HepG2 (cell line): ENCODE measurements around the gene SAPCD2. TPM values are rescaled to one million over a fixed set of nuclear protein-coding genes. Genes with fewer than 3 reads are reported as not detected.

Experiments
- AGO1 ChIP-seq: fragments of 200-400 bp; formaldehyde crosslinking; IDR thresholded peaks from 2 replicates; pipeline ENCODE4 v1.6.1; 2017; ENCODE audit warnings: mild to moderate bottlenecking, low read depth, low read length, moderate library complexity; ENCODE audit not compliant: poor library complexity, severe bottlenecking
- CENPX ChIP-seq: sonication (generic); formaldehyde crosslinking; IDR thresholded peaks from 2 replicates; pipeline ENCODE4 v1.9.0; 2021; ENCODE audit warnings: mild to moderate bottlenecking, missing genetic modification reagents, moderate library complexity
- GABPB1 ChIP-seq: IDR thresholded peaks from 2 replicates; pipeline ENCODE4 v1.6.1; 2016; ENCODE audit warnings: mild to moderate bottlenecking, missing genetic modification reagents, moderate library complexity, missing compliant biosample characterization
- JUN ChIP-seq: sonication (generic); formaldehyde crosslinking; IDR thresholded peaks from 2 replicates; pipeline ENCODE4 v1.4.0; 2020; ENCODE audit warnings: mild to moderate bottlenecking, missing genetic modification reagents
- MED1 ChIP-seq: sonication (generic); formaldehyde crosslinking; IDR thresholded peaks from 2 replicates; pipeline ENCODE4 v1.4.0; 2020; ENCODE audit warnings: missing genetic modification reagents
- SAFB2 ChIP-seq: sonication (generic); formaldehyde crosslinking; IDR thresholded peaks from 2 replicates; pipeline ENCODE4 v1.5.1; 2020; ENCODE audit warnings: missing genetic modification reagents, low read depth, mild to moderate bottlenecking, borderline replicate concordance
- SP1 ChIP-seq, 2 experiments: fragments of 450-650 bp in 1 of 2; sonication (generic) in 1 of 2; formaldehyde crosslinking in 1 of 2; IDR thresholded peaks; 2 replicates each; pipeline versions ENCODE4 v1.4.0 to v1.6.1; 2016 to 2020; ENCODE audit warnings: missing genetic modification reagents in 1 of 2
- TBL1XR1 ChIP-seq: fragments of 150-350 bp; IDR thresholded peaks from 2 replicates; pipeline ENCODE4 v1.6.1; 2014; ENCODE audit warnings: borderline replicate concordance, low read length; ENCODE audit not compliant: partially characterized antibody
- ZC3H4 ChIP-seq: sonication (generic); formaldehyde crosslinking; IDR thresholded peaks from 2 replicates; pipeline ENCODE4 v1.4.0; 2020; ENCODE audit warnings: missing genetic modification reagents, borderline replicate concordance
- ZFX ChIP-seq: sonication (generic); formaldehyde crosslinking; IDR thresholded peaks from 2 replicates; pipeline ENCODE4 v1.4.0; 2020; ENCODE audit warnings: mild to moderate bottlenecking, low read depth, missing genetic modification reagents, moderate library complexity
- ZNF160 ChIP-seq: sonication (generic); formaldehyde crosslinking; IDR thresholded peaks from 2 replicates; pipeline ENCODE4 v1.8.0; 2022; ENCODE audit warnings: mild to moderate bottlenecking, inconsistent platforms, missing genetic modification reagents
- ZNF670 ChIP-seq: sonication (generic); formaldehyde crosslinking; IDR thresholded peaks from 2 replicates; pipeline ENCODE4 v1.8.0; 2022; ENCODE audit warnings: mild to moderate bottlenecking, missing genetic modification reagents, borderline replicate concordance
- polyA plus RNA-seq, 8 experiments: library from polyadenylated mRNA; depleted of rRNA in 3 of 8; stranded (reverse) in 7 of 8; unstranded in 1 of 8; fragments of >200 nt; fragmentation: Illumina TruSeq in 4 of 8; extraction: Trizol in 4 of 8; gene quantifications; 2 replicates each; pipeline versions ENCODE4 v1.2.1 to v1.2.3, GENCODE V29; 2011 to 2016; ENCODE audit warnings: low read depth in 4 of 8, missing spikeins in 1 of 8, mixed read lengths in 1 of 8; ENCODE audit not compliant: insufficient read depth in 1 of 8
- total RNA-seq, 5 experiments: library from RNA; depleted of rRNA; stranded (reverse); fragments of >200 nt; fragmentation: Illumina TruSeq; extraction: Trizol; gene quantifications; 2 replicates each; pipeline ENCODE4 v1.2.3, GENCODE V29; 2016; ENCODE audit warnings: low read depth in 1 of 5
- TF ChIP-seq, protein P1 (sequence below): sonication (generic); formaldehyde crosslinking; IDR thresholded peaks from 2 replicates; pipeline ENCODE4 v1.5.1; 2020; ENCODE audit warnings: missing genetic modification reagents, mild to moderate bottlenecking, borderline replicate concordance
- TF ChIP-seq, protein P2 (sequence below): sonication (generic); formaldehyde crosslinking; IDR thresholded peaks from 2 replicates; pipeline ENCODE4 v1.4.0; 2020; ENCODE audit warnings: missing genetic modification reagents
- TF ChIP-seq, protein P3 (sequence below): sonication (generic); formaldehyde crosslinking; IDR thresholded peaks from 2 replicates; pipeline ENCODE4 v1.4.0; 2020; ENCODE audit warnings: low read depth, missing genetic modification reagents
- TF ChIP-seq, protein P4 (sequence below): sonication (generic); formaldehyde crosslinking; IDR thresholded peaks from 2 replicates; pipeline ENCODE4 v1.8.1; 2022; ENCODE audit warnings: low read depth, mild to moderate bottlenecking, missing genetic modification reagents
- TF ChIP-seq, protein P5 (sequence below): sonication (generic); formaldehyde crosslinking; IDR thresholded peaks from 2 replicates; pipeline ENCODE4 v1.5.0; 2020; ENCODE audit warnings: mild to moderate bottlenecking, missing genetic modification reagents

The SAPCD2 gene
- total and polyA plus RNA-seq, 2 of the 13 experiments (the other 11 are each of a cell fraction or from before 2014, with no cell fraction given) = 21.9 to 42.8 TPM

DNA sequence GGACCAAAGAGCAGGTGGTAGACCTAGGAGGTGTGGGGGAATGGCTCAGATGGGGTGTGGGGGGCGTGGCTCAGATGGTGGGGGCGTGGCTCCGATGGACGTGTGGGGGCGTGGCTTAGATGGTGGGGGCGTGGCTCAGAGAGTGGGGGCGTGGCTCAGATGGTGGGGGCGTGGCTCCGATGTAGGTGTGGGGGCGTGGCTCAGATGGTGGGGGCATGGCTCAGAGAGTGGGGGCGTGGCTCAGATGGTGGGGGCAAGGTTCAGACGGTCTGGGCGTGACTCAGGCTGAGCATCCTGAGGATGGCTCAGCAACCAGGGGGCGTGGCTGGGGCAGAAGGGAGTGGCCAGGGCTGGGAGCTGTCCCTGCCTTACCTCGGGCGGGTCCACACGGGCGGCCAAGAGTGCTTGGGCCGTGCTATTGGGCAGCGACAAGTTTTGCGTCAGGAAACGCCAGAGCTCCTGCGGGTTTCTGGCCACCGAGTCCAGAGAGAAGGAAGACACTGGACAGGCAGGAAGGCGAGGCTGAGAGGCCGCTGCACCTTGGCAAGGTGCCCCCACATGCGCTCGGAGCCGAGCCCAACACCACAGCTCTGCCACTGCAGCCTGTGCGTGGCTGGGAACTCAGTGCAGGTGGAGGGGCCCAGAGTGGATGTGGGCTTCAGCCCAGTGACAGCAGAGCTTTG is 48.2 kb downstream of the SAPCD2 start (continued):
- TF ChIP-seq, protein P1, sequence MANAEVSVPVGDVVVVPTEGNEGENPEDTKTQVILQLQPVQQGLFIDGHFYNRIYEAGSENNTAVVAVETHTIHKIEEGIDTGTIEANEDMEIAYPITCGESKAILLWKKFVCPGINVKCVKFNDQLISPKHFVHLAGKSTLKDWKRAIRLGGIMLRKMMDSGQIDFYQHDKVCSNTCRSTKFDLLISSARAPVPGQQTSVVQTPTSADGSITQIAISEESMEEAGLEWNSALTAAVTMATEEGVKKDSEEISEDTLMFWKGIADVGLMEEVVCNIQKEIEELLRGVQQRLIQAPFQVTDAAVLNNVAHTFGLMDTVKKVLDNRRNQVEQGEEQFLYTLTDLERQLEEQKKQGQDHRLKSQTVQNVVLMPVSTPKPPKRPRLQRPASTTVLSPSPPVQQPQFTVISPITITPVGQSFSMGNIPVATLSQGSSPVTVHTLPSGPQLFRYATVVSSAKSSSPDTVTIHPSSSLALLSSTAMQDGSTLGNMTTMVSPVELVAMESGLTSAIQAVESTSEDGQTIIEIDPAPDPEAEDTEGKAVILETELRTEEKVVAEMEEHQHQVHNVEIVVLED = no peak
- peak; percentile 6 for TF ChIP-seq AGO1
- TF ChIP-seq ZC3H4 (CRISPR knock-in tag) = no peak
- TF ChIP-seq ZNF160 (CRISPR knock-in tag) = no peak
- TF ChIP-seq, protein P2, sequence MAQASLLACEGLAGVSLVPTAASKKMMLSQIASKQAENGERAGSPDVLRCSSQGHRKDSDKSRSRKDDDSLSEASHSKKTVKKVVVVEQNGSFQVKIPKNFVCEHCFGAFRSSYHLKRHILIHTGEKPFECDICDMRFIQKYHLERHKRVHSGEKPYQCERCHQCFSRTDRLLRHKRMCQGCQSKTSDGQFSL (CRISPR knock-in tag) = no peak
- TF ChIP-seq, protein P3, sequence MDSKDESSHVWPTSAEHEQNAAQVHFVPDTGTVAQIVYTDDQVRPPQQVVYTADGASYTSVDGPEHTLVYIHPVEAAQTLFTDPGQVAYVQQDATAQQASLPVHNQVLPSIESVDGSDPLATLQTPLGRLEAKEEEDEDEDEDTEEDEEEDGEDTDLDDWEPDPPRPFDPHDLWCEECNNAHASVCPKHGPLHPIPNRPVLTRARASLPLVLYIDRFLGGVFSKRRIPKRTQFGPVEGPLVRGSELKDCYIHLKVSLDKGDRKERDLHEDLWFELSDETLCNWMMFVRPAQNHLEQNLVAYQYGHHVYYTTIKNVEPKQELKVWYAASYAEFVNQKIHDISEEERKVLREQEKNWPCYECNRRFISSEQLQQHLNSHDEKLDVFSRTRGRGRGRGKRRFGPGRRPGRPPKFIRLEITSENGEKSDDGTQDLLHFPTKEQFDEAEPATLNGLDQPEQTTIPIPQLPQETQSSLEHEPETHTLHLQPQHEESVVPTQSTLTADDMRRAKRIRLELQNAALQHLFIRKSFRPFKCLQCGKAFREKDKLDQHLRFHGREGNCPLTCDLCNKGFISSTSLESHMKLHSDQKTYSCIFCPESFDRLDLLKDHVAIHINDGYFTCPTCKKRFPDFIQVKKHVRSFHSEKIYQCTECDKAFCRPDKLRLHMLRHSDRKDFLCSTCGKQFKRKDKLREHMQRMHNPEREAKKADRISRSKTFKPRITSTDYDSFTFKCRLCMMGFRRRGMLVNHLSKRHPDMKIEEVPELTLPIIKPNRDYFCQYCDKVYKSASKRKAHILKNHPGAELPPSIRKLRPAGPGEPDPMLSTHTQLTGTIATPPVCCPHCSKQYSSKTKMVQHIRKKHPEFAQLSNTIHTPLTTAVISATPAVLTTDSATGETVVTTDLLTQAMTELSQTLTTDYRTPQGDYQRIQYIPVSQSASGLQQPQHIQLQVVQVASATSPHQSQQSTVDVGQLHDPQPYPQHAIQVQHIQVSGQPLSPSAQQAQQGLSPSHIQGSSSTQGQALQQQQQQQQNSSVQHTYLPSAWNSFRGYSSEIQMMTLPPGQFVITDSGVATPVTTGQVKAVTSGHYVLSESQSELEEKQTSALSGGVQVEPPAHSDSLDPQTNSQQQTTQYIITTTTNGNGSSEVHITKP (CRISPR knock-in tag) = no peak
- TF ChIP-seq SP1 (IDR thresholded peaks at IDR 0.05) = no peak
- TF ChIP-seq SP1 (CRISPR knock-in tag; IDR thresholded peaks at IDR 0.05) = peak; percentile 70
- TF ChIP-seq ZFX = peak; percentile 27; the same call in 1 of the 2 replicates
- peak; percentile 24; the same call in 1 of the 2 replicates for TF ChIP-seq GABPB1
- no peak for TF ChIP-seq SAFB2
- no peak for TF ChIP-seq ZNF670 (CRISPR knock-in tag)
- TF ChIP-seq, protein P4, sequence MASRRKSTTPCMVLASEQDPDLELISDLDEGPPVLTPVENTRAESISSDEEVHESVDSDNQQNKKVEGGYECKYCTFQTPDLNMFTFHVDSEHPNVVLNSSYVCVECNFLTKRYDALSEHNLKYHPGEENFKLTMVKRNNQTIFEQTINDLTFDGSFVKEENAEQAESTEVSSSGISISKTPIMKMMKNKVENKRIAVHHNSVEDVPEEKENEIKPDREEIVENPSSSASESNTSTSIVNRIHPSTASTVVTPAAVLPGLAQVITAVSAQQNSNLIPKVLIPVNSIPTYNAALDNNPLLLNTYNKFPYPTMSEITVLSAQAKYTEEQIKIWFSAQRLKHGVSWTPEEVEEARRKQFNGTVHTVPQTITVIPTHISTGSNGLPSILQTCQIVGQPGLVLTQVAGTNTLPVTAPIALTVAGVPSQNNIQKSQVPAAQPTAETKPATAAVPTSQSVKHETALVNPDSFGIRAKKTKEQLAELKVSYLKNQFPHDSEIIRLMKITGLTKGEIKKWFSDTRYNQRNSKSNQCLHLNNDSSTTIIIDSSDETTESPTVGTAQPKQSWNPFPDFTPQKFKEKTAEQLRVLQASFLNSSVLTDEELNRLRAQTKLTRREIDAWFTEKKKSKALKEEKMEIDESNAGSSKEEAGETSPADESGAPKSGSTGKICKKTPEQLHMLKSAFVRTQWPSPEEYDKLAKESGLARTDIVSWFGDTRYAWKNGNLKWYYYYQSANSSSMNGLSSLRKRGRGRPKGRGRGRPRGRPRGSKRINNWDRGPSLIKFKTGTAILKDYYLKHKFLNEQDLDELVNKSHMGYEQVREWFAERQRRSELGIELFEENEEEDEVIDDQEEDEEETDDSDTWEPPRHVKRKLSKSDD (CRISPR knock-in tag) = no peak
- peak; percentile 10; the same call in 1 of the 2 replicates for TF ChIP-seq MED1 (CRISPR knock-in tag)
- no peak for TF ChIP-seq TBL1XR1
- no peak for TF ChIP-seq CENPX (CRISPR knock-in tag)
- TF ChIP-seq JUN (CRISPR knock-in tag) = no peak
- TF ChIP-seq, protein P5, sequence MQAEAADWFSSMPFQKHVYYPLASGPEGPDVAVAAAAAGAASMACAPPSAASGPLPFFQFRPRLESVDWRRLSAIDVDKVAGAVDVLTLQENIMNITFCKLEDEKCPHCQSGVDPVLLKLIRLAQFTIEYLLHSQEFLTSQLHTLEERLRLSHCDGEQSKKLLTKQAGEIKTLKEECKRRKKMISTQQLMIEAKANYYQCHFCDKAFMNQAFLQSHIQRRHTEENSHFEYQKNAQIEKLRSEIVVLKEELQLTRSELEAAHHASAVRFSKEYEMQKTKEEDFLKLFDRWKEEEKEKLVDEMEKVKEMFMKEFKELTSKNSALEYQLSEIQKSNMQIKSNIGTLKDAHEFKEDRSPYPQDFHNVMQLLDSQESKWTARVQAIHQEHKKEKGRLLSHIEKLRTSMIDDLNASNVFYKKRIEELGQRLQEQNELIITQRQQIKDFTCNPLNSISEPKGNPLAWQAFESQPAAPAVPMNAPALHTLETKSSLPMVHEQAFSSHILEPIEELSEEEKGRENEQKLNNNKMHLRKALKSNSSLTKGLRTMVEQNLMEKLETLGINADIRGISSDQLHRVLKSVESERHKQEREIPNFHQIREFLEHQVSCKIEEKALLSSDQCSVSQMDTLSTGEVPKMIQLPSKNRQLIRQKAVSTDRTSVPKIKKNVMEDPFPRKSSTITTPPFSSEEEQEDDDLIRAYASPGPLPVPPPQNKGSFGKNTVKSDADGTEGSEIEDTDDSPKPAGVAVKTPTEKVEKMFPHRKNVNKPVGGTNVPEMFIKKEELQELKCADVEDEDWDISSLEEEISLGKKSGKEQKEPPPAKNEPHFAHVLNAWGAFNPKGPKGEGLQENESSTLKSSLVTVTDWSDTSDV (CRISPR knock-in tag) = no peak
